Activated B cell treated with CpG ODN at 0.5 μM for 24 hours (primary cell): ENCODE measurements around the gene GNLY. TPM values are rescaled to one million over a fixed set of nuclear protein-coding genes. Genes with fewer than 3 reads are reported as not detected.
"Not testable (repeated sequence)": the region's sequence is repeated elsewhere in the genome, so short reads cannot be mapped to it uniquely, and the experiment has no call there.

Experiments used
- ATAC-seq: fragments of 200-7000 bp; cut with Tn5 transposase; one replicate; pipeline ENCODE4 v1.10.0; 2021; ENCODE audit warnings: low read depth, mild to moderate bottlenecking, moderate library complexity
- CTCF ChIA-PET: fragments of 350-600 bp; sonication (Branson Sonifier 250); formaldehyde crosslinking; loops from one replicate; lab custom pipeline; 2021; ENCODE audit warnings: antibody characterized with exemption; lab: Charles Lee
- POLR2A ChIA-PET: fragments of 350-600 bp; sonication (Branson Sonifier 250); formaldehyde crosslinking; loops from one replicate; lab custom pipeline; 2021; ENCODE audit warnings: antibody characterized with exemption; lab: Charles Lee
- DNase-seq: peaks from one replicate; pipeline ENCODE4 v3.0.0; 2022
- H3K27ac Mint-ChIP-seq: one replicate; pipeline ENCODE4 v1.8.0; 2020; ENCODE audit warnings: mixed read lengths
- H3K27me3 Mint-ChIP-seq: one replicate; pipeline ENCODE4 v1.8.0; 2021; ENCODE audit warnings: mixed read lengths
- H3K36me3 Mint-ChIP-seq: one replicate; pipeline ENCODE4 v1.8.0; 2021; ENCODE audit warnings: low read depth, mixed read lengths
- H3K4me1 Mint-ChIP-seq: one replicate; pipeline ENCODE4 v1.8.0; 2021; ENCODE audit warnings: mixed read lengths
- H3K4me3 Mint-ChIP-seq: one replicate; pipeline ENCODE4 v1.8.0; 2020; ENCODE audit warnings: mild to moderate bottlenecking, mixed read lengths
- H3K9me3 Mint-ChIP-seq: one replicate; pipeline ENCODE4 v1.8.0; 2020; ENCODE audit warnings: mixed read lengths
- intact Hi-C: fragments of 100-400 bp; cut with micrococcal nuclease; formaldehyde crosslinking; loops from one replicate; pipeline ENCODE4 v1.15.1; 2024
- total RNA-seq: library from RNA; stranded (reverse); gene quantifications from 2 replicates; pipeline ENCODE4 v1.2.3, GENCODE V29; 2022
- TF ChIP-seq, protein P1 (sequence below): fragments of 200-600 bp; IDR thresholded peaks from one replicate; pipeline ENCODE4 v1.8.0; 2022; ENCODE audit warnings: antibody characterized with exemption, mild to moderate bottlenecking

The GNLY gene
- total RNA-seq, 1 donor from 2014 or later: 1.8 TPM

DNA sequence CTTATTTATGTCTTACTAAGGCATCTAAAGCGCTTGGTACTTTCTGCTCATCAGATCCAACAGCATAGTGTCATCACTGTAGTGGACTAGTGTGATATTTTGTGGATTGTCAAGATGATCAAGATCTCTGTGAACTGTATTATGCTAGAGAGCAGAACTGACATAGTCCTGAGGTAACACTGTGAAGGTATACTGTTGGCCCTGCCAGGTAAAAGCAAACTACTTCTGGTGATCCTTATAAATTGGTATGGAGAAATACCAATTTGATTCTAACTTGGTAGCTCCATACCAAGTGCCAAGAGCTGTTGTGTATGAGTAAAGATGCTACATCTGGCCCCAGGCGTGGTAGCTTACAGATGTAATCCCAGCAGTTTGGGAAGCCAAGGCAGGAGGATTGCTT lies 42.1 kb upstream of the GNLY start:
- intact Hi-C loops: no loop called here
- ChIA-PET CTCF (interaction anchor here (0.7 to 0.9 kb wide), 2 partner anchors 14 to 175 kb away, joined by 4 to 5 read pairs; no protein-coding TSS in a partner anchor), POLR2A (no interaction called here)
- peaks cover 66% of the 10 kb centered on the region for H3K36me3 Mint-ChIP-seq
- TF ChIP-seq, protein P1, sequence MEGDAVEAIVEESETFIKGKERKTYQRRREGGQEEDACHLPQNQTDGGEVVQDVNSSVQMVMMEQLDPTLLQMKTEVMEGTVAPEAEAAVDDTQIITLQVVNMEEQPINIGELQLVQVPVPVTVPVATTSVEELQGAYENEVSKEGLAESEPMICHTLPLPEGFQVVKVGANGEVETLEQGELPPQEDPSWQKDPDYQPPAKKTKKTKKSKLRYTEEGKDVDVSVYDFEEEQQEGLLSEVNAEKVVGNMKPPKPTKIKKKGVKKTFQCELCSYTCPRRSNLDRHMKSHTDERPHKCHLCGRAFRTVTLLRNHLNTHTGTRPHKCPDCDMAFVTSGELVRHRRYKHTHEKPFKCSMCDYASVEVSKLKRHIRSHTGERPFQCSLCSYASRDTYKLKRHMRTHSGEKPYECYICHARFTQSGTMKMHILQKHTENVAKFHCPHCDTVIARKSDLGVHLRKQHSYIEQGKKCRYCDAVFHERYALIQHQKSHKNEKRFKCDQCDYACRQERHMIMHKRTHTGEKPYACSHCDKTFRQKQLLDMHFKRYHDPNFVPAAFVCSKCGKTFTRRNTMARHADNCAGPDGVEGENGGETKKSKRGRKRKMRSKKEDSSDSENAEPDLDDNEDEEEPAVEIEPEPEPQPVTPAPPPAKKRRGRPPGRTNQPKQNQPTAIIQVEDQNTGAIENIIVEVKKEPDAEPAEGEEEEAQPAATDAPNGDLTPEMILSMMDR: no peak
- peaks cover 22% of the 10 kb centered on the region for H3K4me1 Mint-ChIP-seq
- no peaks in the 10 kb centered on the region for H3K27me3 Mint-ChIP-seq
- no peaks in the 10 kb centered on the region for H3K9me3 Mint-ChIP-seq
- DNase-seq: no peak
- ATAC-seq: no peak
- H3K4me3 Mint-ChIP-seq: no peak overlapping the region
- no peak overlapping the region for H3K27ac Mint-ChIP-seq

DNA sequence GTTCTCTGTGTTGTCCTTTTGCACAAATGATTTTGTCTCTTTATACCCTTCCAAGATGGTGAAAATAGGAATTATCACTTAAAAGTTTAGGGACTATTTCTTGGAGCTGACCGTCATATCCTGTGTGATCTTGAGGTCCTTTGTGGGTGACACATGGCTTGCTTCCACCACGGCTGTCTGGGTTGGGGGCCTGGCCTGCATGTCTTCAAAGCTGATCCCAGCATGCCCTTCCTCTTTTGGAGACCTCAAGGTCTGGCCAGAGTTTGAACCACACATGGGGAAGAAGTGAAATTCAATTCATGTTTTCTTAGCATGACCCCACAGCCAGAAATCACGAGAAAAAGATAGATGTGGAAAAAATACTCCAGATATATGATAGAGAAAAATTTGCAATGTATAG lies 40.2 kb upstream of the GNLY start:
- Mint-ChIP-seq H3K27me3 (no peaks in the 10 kb centered on the region), H3K9me3 (no peaks in the 10 kb centered on the region), H3K36me3 (peaks cover 56% of the 10 kb centered on the region), H3K27ac (no peak overlapping the region), H3K4me1 (peaks cover 3% of the 10 kb centered on the region), H3K4me3 (no peak overlapping the region)
- TF ChIP-seq, protein P1: no peak
- POLR2A ChIA-PET: no interaction called here
- CTCF ChIA-PET: no interaction called here
- ATAC-seq: no peak
- intact Hi-C loops: no loop called here
- DNase-seq: no peak

DNA sequence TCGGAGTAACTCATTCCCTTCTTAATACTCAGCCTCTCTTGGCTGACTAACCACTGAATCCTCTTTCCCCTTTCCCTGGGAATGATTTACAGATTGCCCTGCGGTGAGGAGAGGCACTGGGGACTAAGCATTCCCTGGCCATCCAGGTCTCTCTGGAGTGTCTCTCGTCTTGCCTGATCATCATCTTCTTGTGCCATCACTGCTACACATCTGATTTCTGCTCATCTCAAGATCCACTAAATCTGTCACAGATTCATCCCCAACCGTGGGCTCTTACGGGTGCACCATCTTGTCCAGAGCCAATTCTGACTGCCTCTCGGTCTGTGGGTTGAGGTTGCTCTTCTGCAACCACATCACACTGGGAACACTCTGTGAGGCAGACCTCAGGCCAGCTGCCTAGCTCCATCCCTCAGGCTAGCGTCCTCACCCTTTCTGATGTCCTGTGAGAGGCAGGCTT lies 38.2 kb upstream of the GNLY start:
- Mint-ChIP-seq H3K27ac (no peak overlapping the region), H3K4me3 (no peak overlapping the region), H3K4me1 (no peaks in the 10 kb centered on the region), H3K9me3 (no peaks in the 10 kb centered on the region), H3K36me3 (peaks cover 46% of the 10 kb centered on the region), H3K27me3 (no peaks in the 10 kb centered on the region)
- TF ChIP-seq, protein P1: no peak
- intact Hi-C loops: no loop called here
- POLR2A ChIA-PET: no interaction called here
- CTCF ChIA-PET: no interaction called here
- ATAC-seq: no peak
- DNase-seq: no peak

DNA sequence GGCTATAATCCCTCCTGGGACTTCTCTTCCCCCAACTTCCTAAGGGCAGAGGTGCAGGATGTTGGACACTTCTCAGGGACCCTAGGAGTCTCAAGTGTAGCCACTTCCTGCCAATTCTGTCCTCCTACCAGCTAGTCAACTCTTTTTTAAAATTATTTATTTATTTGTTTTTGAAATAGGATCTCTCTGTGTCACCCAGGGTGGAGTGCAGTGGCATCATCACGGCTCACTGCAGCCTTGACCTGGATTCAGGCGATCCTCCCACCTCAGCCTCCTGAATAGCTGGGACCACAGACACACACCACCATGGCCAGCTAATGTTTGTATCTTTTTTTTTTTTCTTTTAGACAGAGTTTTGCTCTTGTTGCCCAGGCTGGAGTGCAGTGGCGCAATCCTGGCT lies 37.7 kb upstream of the GNLY start:
- TF ChIP-seq, protein P1: no peak
- ChIA-PET POLR2A (no interaction called here), CTCF (no interaction called here)
- ATAC-seq (no peak), DNase-seq (no peak)
- H3K27me3 Mint-ChIP-seq: no peaks in the 10 kb centered on the region
- H3K36me3 Mint-ChIP-seq: peaks cover 41% of the 10 kb centered on the region
- no peaks in the 10 kb centered on the region for H3K4me1 Mint-ChIP-seq
- H3K4me3 Mint-ChIP-seq: no peak overlapping the region
- no peaks in the 10 kb centered on the region for H3K9me3 Mint-ChIP-seq
- H3K27ac Mint-ChIP-seq: no peak overlapping the region
- intact Hi-C loops: no loop called here

DNA sequence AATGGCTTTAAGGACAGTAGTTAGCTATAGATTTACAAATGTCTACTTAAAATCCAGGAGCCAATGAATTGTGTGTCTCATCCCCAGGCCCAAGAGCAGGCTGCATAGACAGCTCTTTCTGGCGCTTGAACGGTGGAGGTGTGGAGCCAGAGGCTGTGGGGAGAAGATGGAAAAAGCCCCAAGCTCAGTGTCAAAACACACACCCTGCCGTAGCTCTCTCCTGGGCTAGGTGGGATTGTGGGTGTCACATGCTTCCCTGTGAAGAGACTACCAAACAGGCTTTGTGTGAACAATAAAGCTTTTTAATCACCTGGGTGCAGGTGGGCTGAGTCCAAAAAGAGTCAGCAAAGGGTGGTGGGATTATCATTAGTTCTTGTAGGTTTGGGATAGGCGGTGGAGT lies 36.8 kb upstream of the GNLY start:
- H3K4me1 Mint-ChIP-seq, H3K27me3 Mint-ChIP-seq, H3K9me3 Mint-ChIP-seq, CTCF ChIA-PET, H3K4me3 Mint-ChIP-seq, H3K27ac Mint-ChIP-seq, ATAC-seq, intact Hi-C loops, POLR2A ChIA-PET, DNase-seq: not testable (repeated sequence)
- peaks cover 34% of the 10 kb centered on the region for H3K36me3 Mint-ChIP-seq
